HL-60/S4 treated with retinoic acid at 250 ng/mL for 4 days and 3 days (cell line): ENCODE data around the gene ARHGAP22.

Experiments used
- in situ Hi-C: fragments of 300-500 bp; cut with MboI; formaldehyde crosslinking; loops from 2 replicates; pipeline ENCODE4 v1.7.0; 2022; ENCODE audit warnings: low sequenced_read_pairs

ARHGAP22 gene

GRCh38 chr10:48469516-48470020 is 135.3 kb downstream of the ARHGAP22 start:
- in situ Hi-C loops: no loop called here

GRCh38 chr10:48468866-48469511 is 135.9 kb downstream of the ARHGAP22 start:
- in situ Hi-C loops: no loop called here

- in situ Hi-C loops: no loop called here
Measured at GRCh38 chr10:48468130-48468790, 136.6 kb downstream of the ARHGAP22 start.

- in situ Hi-C loops: no loop called here
Measured at GRCh38 chr10:48467669-48468068, 137.2 kb downstream of the ARHGAP22 start.

GRCh38 chr10:48466611-48467240 is 138.1 kb downstream of the ARHGAP22 start:
- in situ Hi-C loops: no loop called here

GRCh38 chr10:48465860-48466521 is 138.9 kb downstream of the ARHGAP22 start:
- in situ Hi-C loops: no loop called here

GRCh38 chr10:48464871-48465736 is 139.8 kb downstream of the ARHGAP22 start:
- in situ Hi-C loops: no loop called here

GRCh38 chr10:48464121-48464870 is 140.6 kb downstream of the ARHGAP22 start:
- in situ Hi-C loops: no loop called here

GRCh38 chr10:48463318-48464003 is 141.4 kb downstream of the ARHGAP22 start:
- in situ Hi-C loops: no loop called here

GRCh38 chr10:48462482-48463020 is 142.3 kb downstream of the ARHGAP22 start:
- in situ Hi-C loops: no loop called here

GRCh38 chr10:48461623-48462481 is 143.0 kb downstream of the ARHGAP22 start:
- in situ Hi-C loops: no loop called here

GRCh38 chr10:48460182-48460581 is 144.7 kb downstream of the ARHGAP22 start:
- in situ Hi-C loops: no loop called here

- in situ Hi-C loops: no loop called here
Measured at GRCh38 chr10:48459270-48460150, 145.4 kb downstream of the ARHGAP22 start.

- in situ Hi-C loops: no loop called here
Measured at GRCh38 chr10:48458662-48459048, 146.2 kb downstream of the ARHGAP22 start.

GRCh38 chr10:48457949-48458661 is 146.8 kb downstream of the ARHGAP22 start:
- in situ Hi-C loops: no loop called here
